Measurements from ENCODE around the gene CASP9.
"Not testable (repeated sequence)": the region's sequence is repeated elsewhere in the genome, so short reads cannot be mapped to it uniquely, and the experiment has no call there.

Gene CASP9

DNA sequence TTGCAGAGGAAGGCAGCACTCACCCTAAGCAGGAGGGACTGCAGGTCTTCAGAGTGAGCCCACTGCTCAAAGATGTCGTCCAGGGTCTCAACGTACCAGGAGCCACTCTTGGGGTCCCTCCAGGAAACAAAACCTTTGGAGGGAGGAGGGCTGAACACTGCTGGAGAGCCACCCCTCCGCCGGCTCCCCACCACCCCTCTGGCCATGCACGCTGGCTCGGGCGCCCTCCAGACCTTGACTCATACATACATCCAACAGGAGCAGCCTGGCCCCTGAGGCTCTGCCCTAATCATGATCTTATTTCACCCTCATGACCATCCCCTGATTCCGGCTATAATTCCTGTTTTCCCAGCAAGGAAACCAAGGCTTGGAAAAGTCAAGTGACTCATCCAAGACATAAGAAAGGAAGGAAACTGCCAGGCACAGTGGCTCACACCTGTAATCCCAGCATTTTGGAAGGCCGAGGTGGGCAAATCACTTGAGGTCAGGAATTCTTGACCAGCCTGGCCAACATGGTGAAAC, 30.1 kb downstream of the CASP9 start:
- no peak for DNase-seq

DNA sequence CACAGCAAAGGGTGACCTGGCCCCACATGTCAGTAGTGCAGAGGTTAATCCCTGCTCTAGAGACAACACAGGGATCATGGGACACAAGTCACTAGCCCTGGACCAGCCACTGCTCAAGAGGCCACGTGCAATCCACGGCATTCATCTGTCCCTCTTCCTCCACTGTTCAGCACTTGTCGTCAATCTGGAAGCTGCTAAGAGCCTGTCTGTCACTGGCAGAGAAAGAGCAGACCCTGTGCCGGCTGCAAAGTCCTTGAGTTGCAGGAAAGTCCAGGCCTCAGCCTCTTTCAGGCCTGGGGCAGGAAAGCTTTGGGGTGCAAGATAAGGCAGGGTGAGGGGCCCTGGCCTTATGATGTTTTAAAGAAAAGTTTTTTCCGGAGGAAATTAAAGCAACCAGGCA, 31.4 kb downstream of the CASP9 start:
- no peak for DNase-seq

DNA sequence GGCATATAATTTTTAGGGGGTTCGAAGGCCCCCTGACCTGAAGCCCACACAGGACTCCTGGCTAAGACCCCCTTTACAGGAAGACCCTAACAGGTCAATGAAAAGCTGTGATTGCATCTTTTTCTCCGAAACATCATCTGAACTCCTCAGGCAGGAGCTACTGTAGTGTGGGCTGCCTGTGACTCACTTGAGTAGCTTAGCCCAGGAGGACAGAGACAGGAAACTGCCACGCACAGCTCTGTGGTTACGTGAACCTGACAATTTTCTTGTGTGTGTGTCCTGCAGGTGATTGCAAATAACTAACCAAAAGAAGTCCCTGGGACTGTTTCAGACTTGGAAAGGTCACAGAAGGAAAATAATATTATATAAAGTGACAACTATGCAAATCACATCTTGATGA, 33.0 kb downstream of the CASP9 start:
- not testable (repeated sequence) for DNase-seq

DNA sequence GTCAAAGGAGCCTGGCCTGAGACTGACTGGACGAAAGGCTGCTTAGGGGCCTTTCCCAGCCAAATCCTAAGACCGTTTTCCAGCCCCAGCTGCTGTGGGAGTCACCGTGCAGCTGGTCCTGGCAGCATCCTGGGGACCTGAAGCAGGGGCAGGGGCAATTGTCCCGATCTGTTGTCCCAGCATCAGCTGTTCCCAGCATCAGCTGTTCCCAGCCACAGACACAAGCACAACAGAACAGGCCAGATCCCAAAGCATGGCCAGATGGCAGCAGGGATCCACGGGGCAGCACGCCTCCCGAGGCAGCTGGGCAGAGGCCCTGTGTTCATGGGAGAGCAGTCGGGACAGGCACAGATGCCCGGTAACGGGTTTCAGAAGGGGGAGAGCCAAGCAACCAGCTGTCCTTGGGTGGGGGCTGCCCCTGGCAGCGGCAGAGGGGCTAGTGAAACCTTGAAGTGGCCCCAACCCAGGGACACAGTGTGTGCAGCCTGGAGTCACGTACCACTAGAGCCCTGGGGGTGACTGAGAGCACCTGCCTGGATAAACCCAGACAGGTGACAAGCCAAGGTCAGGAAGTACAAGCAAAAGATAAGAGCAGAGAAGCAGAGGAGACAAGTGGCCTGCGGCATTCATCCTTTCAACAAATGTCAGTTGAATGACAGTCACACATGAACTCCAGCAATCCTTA, 34.8 kb downstream of the CASP9 start:
- no peak for DNase-seq

DNA sequence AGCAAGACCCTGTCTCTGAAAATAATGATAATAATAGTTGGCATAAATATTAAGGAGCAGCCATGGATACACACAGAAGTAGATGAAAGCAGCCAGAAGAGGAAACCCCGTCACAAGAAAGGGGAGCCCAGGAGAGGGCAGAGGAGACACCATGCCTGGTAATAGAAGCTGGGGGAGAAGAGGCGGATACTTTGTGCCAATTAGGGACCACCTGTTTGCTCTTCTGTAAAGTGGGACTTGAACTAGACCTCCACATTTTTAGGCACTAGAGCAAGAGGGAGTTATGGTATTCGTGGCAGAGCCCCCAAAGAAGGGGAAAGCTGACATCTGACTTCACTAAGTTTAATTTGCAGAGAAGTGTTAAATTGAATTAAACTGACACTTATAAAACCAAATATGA, 35.6 kb downstream of the CASP9 start:
- no peak for DNase-seq

DNA sequence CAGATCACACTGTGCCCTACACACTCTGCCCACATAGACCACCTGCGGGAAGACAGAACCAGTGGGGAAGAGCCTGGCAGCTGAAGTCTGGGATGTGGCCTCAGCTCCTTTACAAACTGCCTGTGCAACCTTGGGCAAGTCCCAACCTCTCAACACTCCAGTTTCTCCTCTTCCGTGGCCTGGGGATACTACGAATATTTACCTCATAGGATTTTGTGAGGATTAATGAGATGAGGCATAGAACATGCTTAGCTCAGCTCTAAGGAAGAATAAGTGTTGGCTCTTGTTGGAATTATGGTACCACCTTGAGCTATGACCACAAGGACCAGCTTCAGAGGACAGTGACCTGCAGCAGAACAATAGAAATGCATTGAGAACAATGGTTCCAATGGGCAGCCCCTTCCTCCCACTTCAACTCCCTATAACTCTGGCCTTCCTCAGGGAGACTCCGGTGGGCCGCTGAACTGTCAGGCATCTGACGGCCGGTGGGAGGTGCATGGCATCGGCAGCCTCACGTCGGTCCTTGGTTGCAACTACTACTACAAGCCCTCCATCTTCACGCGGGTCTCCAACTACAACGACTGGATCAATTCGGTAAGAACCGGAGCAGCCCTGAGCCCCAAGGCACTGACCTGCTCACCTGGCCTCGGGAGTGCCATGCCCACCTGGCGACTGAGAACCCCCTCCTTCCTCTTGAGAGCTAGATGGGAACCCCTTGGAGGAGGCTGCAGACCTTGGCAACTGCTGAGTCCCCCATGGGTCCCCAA, 37.0 kb downstream of the CASP9 start:
- not testable (repeated sequence) for DNase-seq

DNA sequence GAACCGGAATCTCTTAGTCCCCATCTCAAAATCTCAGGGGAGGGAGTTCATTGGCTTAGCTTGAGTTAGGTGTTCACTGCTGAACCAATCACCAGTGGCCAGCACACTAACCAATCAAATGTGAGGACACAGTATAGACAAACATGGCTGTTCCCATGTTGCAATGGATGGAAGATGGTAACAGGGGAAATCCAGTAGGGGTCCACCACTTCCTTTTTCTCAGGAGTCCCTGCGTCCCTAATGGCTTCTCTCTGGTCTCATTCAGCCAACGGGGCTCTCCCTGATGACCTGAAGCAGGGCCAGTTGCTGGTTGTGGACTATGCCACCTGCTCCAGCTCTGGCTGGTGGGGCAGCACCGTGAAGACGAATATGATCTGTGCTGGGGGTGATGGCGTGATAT, 38.4 kb downstream of the CASP9 start:
- no peak for DNase-seq

DNA sequence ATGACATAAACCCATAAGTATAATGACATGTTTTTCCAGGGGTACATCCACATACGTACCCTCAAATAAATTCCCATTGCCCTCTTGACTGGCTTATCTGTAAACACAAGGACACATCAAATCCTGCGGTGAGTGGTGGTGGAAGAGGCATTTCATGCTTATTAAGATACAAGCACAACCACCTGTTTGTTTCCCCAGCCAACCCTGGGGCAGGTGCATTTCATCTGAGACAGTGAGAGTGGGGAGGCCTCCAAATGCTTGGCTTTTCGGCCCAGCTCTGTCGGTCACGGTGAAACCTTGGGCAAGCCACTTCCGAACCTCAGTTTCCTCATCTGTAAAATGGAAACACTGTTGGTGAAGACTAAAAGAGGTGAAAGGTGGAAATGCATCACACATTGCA, 39.6 kb downstream of the CASP9 start:
- not testable (repeated sequence) for DNase-seq

DNA sequence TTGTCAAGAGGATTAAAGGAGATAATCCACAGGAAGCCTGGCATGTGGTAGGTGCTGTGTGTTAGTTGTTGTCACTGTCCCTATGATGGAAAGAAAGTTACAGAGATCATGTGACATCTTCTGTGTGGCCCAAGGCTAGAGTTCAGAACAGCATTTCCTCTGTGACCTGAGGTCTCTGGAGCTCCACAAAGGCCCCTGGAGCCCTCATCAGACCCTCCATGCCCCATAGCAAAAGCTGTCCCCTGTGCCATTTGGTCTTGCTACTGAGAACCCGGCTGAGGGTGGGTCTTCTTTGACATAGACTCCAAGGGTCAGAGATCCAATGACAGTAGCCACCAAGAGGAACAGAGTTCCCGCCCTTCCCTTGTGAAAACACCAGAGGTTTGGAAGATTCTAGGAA, 40.0 kb downstream of the CASP9 start:
- no peak for DNase-seq

DNA sequence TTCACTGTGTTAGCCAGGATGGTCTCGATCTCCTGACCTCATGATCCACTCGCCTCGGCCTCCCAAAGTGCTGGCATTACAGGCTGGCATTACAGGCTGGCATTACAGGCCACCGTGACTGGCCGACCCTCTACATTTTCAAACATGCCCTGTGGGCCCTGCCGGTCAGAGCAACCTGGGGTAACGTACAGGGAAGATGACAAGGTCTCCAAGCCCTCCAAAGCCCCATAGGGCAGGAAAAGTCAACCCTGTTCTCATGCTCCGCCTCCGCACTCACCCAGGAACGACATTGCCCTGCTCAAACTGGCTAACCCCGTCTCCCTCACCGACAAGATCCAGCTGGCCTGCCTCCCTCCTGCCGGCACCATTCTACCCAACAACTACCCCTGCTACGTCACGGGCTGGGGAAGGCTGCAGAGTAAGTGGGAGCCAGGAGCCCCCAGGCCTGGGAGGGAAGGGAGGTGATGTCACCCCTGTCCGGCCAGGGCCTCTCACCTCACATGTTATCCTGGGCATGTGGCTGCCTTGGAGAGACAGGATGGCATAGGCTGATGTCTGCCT, 41.0 kb downstream of the CASP9 start:
- DNase-seq: not testable (repeated sequence)

DNA sequence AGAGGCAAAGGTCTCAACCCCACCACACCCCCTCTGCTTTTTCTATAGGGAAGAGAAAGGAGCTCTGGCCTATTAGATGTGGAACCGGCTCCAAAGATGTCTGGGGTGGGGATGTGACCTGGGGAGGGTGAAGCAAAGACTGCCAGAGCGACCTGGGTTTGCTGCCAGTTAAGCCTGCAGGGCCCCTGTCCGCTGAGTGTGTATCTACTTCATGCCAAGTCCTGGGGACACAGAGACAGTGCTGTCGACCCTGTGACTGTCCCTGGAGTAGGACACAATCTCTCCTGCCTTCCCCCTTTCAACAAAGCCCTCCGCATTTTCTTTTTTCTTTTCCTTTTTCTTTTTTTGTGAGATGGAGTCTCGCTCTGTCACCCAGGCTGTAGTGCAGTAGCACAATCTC, 41.6 kb downstream of the CASP9 start:
- DNase-seq: not testable (repeated sequence)

DNA sequence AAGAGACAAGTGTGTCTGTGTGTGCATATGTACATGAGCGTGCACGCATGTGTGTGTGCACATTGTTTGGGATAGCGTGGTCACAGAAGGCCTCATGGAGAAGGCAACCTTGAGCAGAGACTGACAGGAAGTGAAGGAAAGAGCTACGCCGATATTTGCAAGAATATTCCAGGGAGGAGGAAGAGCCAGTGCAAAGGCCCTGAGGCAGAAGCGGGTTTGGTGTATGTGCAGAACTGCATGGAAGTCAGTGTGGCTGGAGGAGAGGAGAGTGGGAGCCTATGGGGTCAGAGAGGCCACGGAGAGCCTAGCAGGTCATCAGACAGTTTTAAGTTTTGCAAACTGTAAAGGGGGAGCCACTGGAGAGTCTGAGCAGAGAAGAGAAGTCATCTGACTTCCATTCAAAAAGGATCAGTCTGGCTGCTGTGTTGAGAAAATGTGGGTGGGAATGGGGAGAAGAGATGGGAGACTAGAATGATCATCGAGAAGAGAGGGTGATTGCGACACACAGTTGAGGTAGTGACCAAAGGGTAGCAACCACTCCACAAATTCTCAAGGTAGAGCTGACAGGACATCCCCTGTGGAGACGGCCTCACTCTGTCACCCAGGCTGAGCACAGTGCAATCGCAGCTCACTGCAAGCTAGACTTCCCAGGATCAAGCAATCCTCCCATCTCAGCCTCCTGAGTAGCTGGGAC, 44.2 kb downstream of the CASP9 start:
- no peak for DNase-seq

DNA sequence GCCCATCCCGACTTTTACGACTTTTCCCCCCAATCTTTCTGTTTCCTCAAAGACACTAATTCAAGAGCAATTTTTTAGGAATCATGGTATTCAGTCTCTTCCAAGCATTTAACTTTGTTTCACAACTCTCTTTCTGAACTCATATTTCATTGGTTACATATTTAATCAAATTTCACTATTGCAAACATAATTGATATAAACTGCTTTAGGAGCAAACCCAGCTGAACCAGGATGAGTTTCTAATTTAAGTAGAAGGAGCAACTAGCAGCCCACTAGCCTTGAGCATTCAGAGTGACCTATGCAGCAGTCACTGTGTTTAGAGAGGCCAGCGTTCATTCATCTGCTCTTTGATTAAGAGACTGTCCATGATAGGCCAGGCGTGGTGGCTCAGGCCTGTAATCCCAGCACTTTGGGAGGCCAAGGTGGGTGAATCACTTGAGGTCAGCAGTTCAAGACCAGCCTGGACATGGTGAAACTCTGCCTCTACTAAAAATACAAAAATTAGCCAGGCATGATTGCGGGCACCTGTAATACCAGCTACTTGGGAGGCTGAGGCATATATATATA, 46.3 kb downstream of the CASP9 start:
- no peak for DNase-seq

DNA sequence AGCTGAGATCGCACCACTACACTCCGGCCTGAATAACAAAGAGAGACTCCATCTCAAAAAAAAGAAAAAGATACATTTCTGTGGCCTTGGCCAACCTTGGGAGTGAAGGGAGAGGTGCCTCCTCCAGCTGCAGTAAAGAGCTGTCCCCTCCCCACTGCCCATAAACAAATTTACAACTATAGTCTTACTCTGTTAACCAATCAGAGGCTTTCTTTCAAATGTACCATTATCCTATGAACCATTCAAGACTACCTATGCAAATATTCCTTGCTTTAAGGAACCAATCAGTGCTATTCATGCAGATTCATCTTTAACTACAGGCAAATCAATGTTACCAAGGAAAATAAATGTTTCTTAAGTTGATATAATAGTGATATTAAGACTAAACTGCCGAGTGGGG, 47.1 kb downstream of the CASP9 start:
- peak; percentile 2 for DNase-seq

DNA sequence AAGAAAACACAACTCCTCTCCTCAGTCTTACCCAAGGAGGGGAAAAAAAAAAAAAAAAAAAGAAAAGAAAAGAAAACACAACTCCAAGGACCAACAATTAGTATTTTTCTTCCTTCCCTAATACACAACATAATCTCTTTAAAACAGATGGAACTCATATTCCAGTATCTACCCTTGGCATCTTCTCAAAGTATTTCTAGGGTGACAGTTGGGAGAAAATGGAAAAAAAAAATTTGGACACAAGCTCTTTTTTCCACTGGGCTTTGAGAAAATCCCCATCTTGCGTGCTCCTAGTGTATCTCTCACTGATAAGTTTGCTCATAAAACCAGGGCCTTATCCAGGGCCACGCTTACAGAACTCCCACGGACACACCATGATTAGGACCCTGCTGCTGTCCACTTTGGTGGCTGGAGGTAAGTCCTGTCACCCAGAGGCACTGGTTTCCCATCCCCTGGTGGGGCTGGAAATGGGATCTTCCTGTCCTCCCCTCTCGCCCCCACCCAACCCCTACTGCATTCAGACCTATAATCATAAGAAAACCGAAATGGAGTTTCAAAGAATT, 48.2 kb downstream of the CASP9 start, which contains the start of gene CELA2B:
CELA2B (plus strand) TSS at position 353 of the 563 bp plus-strand sequence; CDS start at position 375, 22 bp downstream.
- no peak for DNase-seq

DNA sequence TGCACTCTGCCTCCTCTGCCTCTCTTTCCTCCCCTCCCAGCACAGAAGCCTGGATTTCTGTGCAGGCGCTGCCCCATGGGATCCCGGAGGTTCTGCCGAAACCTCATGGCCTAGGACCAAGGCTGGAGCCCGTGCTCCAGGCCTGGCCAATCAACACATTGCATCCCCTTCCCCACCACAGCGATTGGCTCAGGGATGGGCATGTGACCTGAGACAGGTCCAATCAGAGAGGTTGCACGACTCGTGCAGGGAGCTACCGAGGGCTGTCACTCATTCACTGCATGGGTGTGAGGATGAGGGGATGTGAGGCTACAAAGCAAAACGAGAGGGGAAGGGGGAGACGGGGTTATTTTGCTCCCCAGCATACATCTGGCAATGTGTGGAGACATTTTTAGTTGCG, 51.4 kb downstream of the CASP9 start:
- no peak for DNase-seq

DNA sequence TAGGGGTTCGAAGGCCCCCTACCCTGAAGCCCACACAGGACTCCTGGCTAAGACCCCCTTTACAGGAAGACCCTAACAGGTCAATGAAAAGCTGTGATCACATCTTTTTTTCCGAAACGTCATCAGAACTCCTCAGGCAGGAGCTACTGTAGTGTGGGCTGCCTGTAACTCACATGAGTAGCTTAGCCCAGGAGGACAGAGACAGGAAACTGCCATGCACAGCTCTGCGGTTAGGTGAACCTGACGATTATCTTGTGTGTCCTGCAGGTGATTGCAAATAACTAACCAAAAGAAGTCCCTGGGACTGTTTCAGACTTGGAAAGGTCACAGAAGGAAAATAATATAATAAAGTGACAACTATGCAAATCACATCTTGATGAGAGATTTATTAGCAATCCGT, 52.3 kb downstream of the CASP9 start:
- DNase-seq: not testable (repeated sequence)

DNA sequence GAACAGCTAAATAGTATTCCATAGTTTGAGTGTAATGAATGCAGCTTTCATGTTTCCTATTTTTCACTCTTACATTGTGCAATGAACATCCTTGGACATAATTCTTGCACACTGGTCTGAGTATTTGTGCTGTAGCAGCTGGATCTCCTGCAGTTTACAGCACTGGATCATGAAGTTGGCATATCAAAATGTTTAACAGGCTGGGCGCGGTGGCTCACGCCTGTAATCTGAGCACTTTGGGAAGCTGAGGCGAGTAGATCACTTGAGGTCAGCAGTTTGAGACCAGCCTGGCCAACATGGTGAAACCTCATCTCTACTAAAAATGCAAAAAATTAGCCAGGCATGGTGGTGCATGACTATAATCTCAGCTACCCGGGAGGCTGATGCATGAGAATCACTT, 52.9 kb downstream of the CASP9 start:
- DNase-seq: not testable (repeated sequence)

DNA sequence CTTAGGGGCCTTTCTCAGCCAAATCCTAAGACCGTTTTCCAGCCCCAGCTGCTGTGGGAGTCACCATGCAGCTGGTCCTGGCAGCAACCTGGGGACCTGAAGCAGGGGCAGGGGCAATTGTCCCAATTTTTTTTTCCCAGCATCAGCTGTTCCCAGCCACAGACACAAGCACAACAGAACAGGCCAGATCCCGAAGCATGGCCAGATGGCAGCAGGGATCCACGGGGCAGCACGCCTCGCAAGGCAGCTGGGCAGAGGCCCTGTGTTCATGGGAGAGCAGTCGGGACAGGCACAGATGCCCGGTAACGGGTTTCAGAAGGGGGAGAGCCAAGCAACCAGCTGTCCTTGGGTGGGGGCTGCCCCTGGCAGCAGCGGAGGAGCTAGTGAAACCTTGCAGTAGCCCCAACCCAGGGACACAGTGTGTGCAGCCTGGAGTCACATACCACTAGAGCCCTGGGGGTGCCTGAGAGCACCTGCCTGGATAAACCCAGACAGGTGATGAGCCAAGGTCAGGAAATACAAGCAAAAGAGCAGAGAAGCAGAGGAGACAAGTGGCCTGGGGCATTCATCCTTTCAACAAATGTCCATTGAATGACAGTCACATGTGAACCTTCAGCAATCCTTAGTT, 54.1 kb downstream of the CASP9 start:
- not testable (repeated sequence) for DNase-seq

DNA sequence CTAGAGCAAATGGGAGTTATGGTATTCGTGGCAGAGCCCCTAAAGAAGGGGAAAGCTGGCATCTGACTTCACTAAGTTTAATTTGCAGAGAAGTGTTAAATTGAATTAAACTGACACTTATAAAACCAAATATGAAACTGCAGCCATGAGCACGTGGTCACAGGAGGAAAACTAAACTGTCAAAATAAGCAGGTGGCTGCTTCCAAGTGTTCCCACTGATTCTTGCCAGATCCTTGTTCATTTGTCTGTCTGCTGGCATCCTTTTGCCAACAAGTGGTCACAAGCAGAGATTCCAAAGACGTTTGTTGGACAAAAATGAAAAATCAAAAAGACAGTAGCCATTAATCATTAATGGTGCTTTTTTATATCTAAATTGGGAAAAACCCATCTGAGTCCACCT, 54.7 kb downstream of the CASP9 start:
- no peak for DNase-seq

DNA sequence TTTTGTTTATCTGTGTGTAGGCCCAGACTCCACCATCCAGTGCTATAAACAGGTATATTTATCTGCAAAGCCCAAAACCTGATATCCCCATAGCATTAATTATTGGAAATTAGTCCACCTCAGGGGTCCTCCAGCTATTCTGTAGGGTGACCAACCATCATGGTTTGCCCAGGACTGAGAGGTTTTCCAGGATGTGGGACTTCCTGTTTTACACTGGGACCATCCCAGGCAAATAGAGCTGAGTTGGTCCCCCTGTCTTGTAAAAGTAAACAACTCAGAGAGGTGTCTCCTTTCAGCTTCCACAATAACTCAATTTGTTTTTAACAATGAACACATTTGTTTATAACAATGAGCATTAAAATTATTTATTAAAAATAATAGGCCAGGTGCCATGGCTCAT, 55.9 kb downstream of the CASP9 start:
- DNase-seq: no peak
